GM10266 (cell line): Measurements from ENCODE around the gene TEX19.
"Not testable (repeated sequence)": the region's sequence is repeated elsewhere in the genome, so short reads cannot be mapped to it uniquely, and the experiment has no call there.

Experiments used
- DNase-seq: peaks from one replicate; pipeline ENCODE4 v3.0.0; 2012; ENCODE audit errors: extremely low spot score
- CTCF ChIP-seq: IDR thresholded peaks from 2 replicates; pipeline ENCODE4 v1.5.1; 2012; ENCODE audit warnings: mild to moderate bottlenecking, low read depth; ENCODE audit not compliant: control insufficient read depth, insufficient read depth; ENCODE audit errors: missing control alignments

TEX19 gene

GRCh38 chr17:82410014-82410716 lies 51.1 kb downstream of the TEX19 start:
- TF ChIP-seq CTCF: no peak
- DNase-seq: no peak

- DNase-seq: no peak
- TF ChIP-seq CTCF: no peak
Observed at GRCh38 chr17:82411396-82412053, 52.5 kb downstream of the TEX19 start.

GRCh38 chr17:82412081-82412480 lies 53.0 kb downstream of the TEX19 start:
- not testable (repeated sequence) for DNase-seq

GRCh38 chr17:82412535-82413520 lies 53.8 kb downstream of the TEX19 start:
- DNase-seq: no peak
- TF ChIP-seq CTCF: no peak
